Mucosa of descending colon (tissue), 3 donors: ENCODE results near the gene PLPP3. TPM values are rescaled to one million over a fixed set of nuclear protein-coding genes. Genes with fewer than 3 reads are reported as not detected.

Experiments used
- ATAC-seq: fragments of 200-7000 bp; cut with Tn5 transposase; one replicate; pipeline ENCODE4 v1.9.1; 2020; ENCODE audit warnings: mild to moderate bottlenecking, moderate library complexity
- DNase-seq, 3 donors: peaks; one replicate each; pipeline ENCODE4 v3.0.0-alpha.2; 2020
- H3K36me3 ChIP-seq: fragments of 200-600 bp; one replicate; pipeline ENCODE4 v1.8.0; 2021; ENCODE audit warnings: low read depth, mild to moderate bottlenecking
- H3K4me1 ChIP-seq: fragments of 200-600 bp; one replicate; pipeline ENCODE4 v1.8.0; 2021; ENCODE audit warnings: low read depth, mild to moderate bottlenecking
- H3K4me3 ChIP-seq: fragments of 200-600 bp; one replicate; pipeline ENCODE4 v1.8.0; 2021; ENCODE audit warnings: mild to moderate bottlenecking
- H3K9me3 ChIP-seq: fragments of 200-600 bp; one replicate; pipeline ENCODE4 v1.8.0; 2021; ENCODE audit warnings: mild to moderate bottlenecking
- intact Hi-C, 2 donors: fragments of 100-400 bp; cut with DNase I in 1 of 2; cut with micrococcal nuclease in 1 of 2; formaldehyde crosslinking; loops; one replicate each; pipeline versions ENCODE4 v1.11.0 to v1.11.1; 2022; cut with DNase I, micrococcal nuclease
- total RNA-seq, 3 donors: library from RNA; stranded (reverse); fragmentation: NEBNext Ultra II Directional in 2 of 3; extraction: Animal tissue kit (Norgen Biotek cat#: 25700) in 2 of 3; gene quantifications; one replicate each; pipeline versions ENCODE4 v1.2.1 to v1.2.4, GENCODE V29; 2021 to 2023
- TF ChIP-seq, protein P1 (sequence below): fragments of 200-600 bp; IDR thresholded peaks from one replicate; pipeline ENCODE4 v1.8.0; 2022; ENCODE audit warnings: antibody characterized with exemption, mild to moderate bottlenecking
- donor health status: DM: no; HTN: no; CAD: no; lungs with moderate emphysema.
- donor health status: DM: no; HTN: no; CAD: no.
- donor health status: DM: no; HTN: yes; CAD: no.

Gene PLPP3
- total RNA-seq, 3 donors from 2014 or later = 25.3 to 80.5 (median 42.3) TPM

DNA sequence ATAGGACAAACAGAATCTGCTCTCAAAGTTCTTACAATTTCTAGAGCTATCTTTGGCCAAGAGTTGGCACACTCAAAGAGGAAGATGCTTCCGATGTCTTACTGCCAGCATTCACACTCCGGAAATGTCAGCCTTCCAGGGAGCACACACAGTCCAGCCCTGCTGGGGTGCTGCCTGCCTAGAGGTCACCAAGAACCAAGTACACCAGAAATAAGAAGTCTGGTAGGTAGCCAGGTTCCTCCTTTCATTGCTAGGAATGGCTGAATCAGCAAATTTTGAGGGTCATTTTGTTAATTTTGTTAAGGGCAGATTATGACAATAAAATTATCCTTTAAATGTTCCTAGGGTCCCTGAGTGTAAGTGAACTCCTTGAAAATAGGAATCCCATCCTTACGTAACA, 77.5 kb downstream of the PLPP3 start:
- no peak overlapping the region for H3K4me3 ChIP-seq
- no peaks in the 10 kb centered on the region for H3K36me3 ChIP-seq
- TF ChIP-seq, protein P1, sequence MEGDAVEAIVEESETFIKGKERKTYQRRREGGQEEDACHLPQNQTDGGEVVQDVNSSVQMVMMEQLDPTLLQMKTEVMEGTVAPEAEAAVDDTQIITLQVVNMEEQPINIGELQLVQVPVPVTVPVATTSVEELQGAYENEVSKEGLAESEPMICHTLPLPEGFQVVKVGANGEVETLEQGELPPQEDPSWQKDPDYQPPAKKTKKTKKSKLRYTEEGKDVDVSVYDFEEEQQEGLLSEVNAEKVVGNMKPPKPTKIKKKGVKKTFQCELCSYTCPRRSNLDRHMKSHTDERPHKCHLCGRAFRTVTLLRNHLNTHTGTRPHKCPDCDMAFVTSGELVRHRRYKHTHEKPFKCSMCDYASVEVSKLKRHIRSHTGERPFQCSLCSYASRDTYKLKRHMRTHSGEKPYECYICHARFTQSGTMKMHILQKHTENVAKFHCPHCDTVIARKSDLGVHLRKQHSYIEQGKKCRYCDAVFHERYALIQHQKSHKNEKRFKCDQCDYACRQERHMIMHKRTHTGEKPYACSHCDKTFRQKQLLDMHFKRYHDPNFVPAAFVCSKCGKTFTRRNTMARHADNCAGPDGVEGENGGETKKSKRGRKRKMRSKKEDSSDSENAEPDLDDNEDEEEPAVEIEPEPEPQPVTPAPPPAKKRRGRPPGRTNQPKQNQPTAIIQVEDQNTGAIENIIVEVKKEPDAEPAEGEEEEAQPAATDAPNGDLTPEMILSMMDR = no peak
- no peaks in the 10 kb centered on the region for H3K4me1 ChIP-seq
- H3K9me3 ChIP-seq = no peaks in the 10 kb centered on the region
- ATAC-seq (no peak), DNase-seq (no peak)
- intact Hi-C loops = no loop called here

GRCh38 chr1:56501426-56501825, 77.9 kb downstream of the PLPP3 start:
- H3K4me3 ChIP-seq = no peak overlapping the region
- ATAC-seq (no peak), DNase-seq (no peak)
- H3K9me3 ChIP-seq = no peaks in the 10 kb centered on the region
- intact Hi-C loops = no loop called here
- H3K4me1 ChIP-seq = no peaks in the 10 kb centered on the region
- H3K36me3 ChIP-seq = no peaks in the 10 kb centered on the region
- TF ChIP-seq, protein P1 = no peak

DNA sequence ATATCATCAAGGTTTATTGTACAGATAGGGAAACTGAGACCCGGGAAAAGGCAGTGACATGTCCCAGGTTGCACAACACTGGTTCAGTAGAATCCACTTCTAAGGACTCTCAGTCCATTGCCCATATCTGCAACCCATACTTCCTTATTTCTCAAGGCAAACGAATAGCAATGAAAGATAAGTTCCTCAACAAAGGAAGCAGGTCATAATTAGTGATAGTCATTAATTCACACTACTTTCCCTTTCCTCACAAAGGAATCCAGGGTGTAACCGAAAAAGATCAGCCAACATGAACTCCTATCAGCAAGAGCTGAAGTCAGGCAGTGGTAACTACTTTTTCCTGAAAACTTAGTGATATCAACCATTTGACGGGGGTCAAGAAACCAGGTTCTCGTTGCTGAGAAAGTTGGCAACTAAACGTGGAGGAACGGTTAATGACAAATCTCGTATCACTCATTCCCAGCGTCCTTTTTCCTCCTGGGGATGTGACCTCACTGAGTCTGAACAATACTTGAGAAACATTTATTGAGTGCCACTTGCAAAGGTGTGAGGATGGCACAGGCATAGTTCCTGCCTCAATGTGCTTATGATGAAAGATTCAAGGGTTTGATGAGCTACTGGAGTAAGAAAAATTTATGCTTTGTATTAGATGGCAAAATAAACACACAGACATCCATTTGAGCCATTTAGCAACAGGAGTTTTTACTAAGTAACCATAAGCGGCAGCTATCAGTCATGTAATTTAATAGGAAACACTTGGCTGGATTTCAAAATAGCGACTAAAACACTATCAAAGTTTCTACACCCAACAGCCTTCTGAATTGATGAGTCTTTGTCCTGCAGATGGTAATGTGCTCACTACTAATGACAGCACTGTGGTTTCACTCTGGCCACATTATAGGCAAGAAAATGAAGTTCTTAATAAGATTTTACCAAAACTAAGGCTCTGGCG, 82.3 kb downstream of the PLPP3 start:
- DNase-seq (no peak), ATAC-seq (no peak)
- TF ChIP-seq, protein P1 = no peak
- Histone ChIP-seq H3K9me3 (no peaks in the 10 kb centered on the region), H3K36me3 (no peaks in the 10 kb centered on the region), H3K4me1 (no peaks in the 10 kb centered on the region), H3K4me3 (no peak overlapping the region)
- intact Hi-C loops = no loop called here

DNA sequence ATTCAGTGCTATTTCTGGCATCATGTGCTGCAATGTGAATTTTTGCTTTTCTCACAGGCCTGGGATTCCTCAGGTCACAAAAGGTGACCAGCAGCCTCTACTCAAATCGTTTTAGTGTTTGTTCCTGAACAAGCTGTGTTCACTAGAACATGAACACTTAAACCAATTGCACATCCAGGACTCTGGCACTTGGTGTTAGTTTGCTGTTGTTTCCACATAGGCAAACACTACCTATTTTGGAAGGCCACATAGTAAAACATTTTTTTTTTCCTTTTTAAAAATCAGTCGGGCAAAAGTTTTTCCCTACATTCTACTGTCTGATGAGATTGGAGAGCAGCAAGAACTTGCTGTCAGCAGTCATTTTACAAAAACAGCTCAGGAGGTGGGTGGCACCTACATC, 83.2 kb downstream of the PLPP3 start:
- DNase-seq (no peak), ATAC-seq (no peak)
- H3K4me1 ChIP-seq = no peaks in the 10 kb centered on the region
- no peak overlapping the region for H3K4me3 ChIP-seq
- TF ChIP-seq, protein P1 = no peak
- no peaks in the 10 kb centered on the region for H3K9me3 ChIP-seq
- intact Hi-C loops = no loop called here
- no peaks in the 10 kb centered on the region for H3K36me3 ChIP-seq

DNA sequence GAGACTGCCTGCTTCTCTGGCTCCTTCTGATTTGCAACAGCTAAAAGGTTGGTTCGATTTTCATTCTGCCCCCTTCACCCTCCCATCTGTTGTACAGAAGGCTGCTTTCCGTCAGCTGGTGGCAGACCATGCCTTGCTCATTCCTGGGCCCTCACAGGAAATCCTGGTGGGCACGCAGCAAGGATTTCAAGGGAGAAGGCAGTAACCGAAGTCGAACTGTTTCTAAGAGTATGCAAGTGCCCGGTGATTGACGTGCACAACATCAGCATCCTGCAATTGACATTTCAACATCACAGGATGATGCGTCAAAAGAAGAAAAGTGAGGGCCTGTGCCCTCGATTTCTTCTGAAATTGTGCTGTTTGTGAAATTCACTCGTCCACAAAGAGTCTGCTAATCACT, 83.8 kb downstream of the PLPP3 start:
- intact Hi-C loops = no loop called here
- H3K4me1 ChIP-seq = no peaks in the 10 kb centered on the region
- H3K4me3 ChIP-seq = no peak overlapping the region
- TF ChIP-seq, protein P1 = no peak
- H3K9me3 ChIP-seq = no peaks in the 10 kb centered on the region
- no peaks in the 10 kb centered on the region for H3K36me3 ChIP-seq
- ATAC-seq (no peak), DNase-seq (no peak)
